Measurements from ENCODE around the gene ECT2.

- TF ChIP-seq CTCF (IDR thresholded peaks at IDR 0.05): no peak
- TF ChIP-seq POLR2A (IDR thresholded peaks at IDR 0.05): no peak
- TF ChIP-seq EP300 (IDR thresholded peaks at IDR 0.05; ENCODE audit: low read depth): no peak
Measured at GRCh38 chr3:172846706-172847105, 96.2 kb downstream of the ECT2 start.

All from transverse colon (tissue), 3 donors.